ELF-1 (cell line): ENCODE results near the gene CLNK.

Experiments
- DNase-seq: peaks from one replicate; pipeline ENCODE4 v3.0.0-alpha.2; 2016; ENCODE audit warnings: low read depth, low spot score

CLNK gene

GRCh38 chr4:10684631-10685030, at the start of gene CLNK:
CLNK (minus strand) TSS chr4:10684768; CDS start chr4:10667869, 16,899 bp downstream.
- no peak for DNase-seq

- no peak for DNase-seq
These were observed 49.0 kb upstream of the CLNK start for GRCh38 chr4:10733481-10734062.

- no peak for DNase-seq
These were observed 48.4 kb upstream of the CLNK start for GRCh38 chr4:10732914-10733415.

- DNase-seq: no peak
These were observed 47.8 kb upstream of the CLNK start for GRCh38 chr4:10732235-10732913.

GRCh38 chr4:10731690-10732089, 47.1 kb upstream of the CLNK start:
- DNase-seq: no peak

GRCh38 chr4:10731162-10731561, 46.6 kb upstream of the CLNK start:
- no peak for DNase-seq

GRCh38 chr4:10730590-10730989, 46.0 kb upstream of the CLNK start:
- no peak for DNase-seq

GRCh38 chr4:10730019-10730418, 45.5 kb upstream of the CLNK start:
- DNase-seq: no peak

- DNase-seq: no peak
These were observed 44.8 kb upstream of the CLNK start for GRCh38 chr4:10729366-10729765.

- DNase-seq: no peak
These were observed 43.4 kb upstream of the CLNK start for GRCh38 chr4:10728016-10728415.

- DNase-seq: no peak
These were observed 42.7 kb upstream of the CLNK start for GRCh38 chr4:10727140-10727880.

GRCh38 chr4:10722957-10723356, 38.4 kb upstream of the CLNK start:
- no peak for DNase-seq

GRCh38 chr4:10721616-10722015, 37.0 kb upstream of the CLNK start:
- no peak for DNase-seq

- no peak for DNase-seq
These were observed 31.6 kb upstream of the CLNK start for GRCh38 chr4:10716163-10716562.

GRCh38 chr4:10715696-10716095, 31.1 kb upstream of the CLNK start:
- DNase-seq: peak; percentile 23

- no peak for DNase-seq
These were observed 30.6 kb upstream of the CLNK start for GRCh38 chr4:10715135-10715534.

GRCh38 chr4:10713591-10713990, 29.0 kb upstream of the CLNK start:
- no peak for DNase-seq

- DNase-seq: no peak
These were observed 21.7 kb upstream of the CLNK start for GRCh38 chr4:10706236-10706635.

GRCh38 chr4:10704430-10704810, 19.9 kb upstream of the CLNK start:
- DNase-seq: no peak

GRCh38 chr4:10703766-10704429, 19.3 kb upstream of the CLNK start:
- DNase-seq: no peak

- DNase-seq: no peak
These were observed 18.6 kb upstream of the CLNK start for GRCh38 chr4:10703156-10703555.
